GM20431 (cell line): Measurements from ENCODE around the gene NCOA6.

Experiments
- in situ Hi-C: fragments of 300-500 bp; cut with MseI, MboI; formaldehyde crosslinking; loops from one replicate; pipeline ENCODE4 v1.15.0; 2020; ENCODE audit warnings: low sequenced_read_pairs; ENCODE audit not compliant: unreplicated experiment

NCOA6 gene

DNA sequence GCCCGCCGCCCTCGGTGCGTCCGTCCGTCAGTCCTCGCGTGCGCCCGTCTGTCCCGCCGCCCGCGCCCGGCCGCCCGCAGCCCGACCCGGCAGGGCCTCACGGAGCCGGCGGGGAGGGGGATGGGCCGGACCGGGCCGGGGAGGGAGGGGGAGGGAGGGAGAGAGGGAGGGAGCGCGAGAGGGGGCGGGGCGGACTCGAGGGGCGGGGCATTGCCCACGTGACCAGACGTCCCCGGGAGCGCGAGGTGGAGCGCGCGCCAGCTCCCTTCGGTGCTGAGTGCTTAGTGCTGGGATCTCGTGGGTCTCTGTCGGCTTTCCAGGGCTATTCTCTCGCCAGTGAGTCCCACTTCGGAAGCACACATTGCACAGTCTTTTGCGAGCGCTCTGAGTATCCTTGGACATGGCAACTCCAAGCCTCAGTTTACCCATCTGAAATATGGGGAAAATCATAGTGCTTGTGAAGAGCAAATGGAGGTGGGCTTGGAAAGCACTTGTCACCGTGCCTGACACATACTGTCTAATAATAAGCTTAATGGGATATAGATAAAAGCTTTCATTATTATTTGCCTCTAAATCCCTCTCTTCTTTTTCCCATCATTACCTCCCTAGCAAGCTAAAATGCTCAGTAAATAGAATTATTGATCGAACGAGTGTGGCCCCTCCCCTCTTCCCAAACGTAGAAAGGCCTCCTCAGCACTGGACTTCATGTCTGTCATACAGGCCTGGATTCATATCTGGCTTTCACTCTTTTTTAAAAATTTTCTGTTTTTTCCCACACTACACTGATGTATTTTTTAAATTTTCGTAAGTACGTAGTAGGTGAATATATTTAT, at the start of gene NCOA6:
TSS of gene NCOA6 (minus strand) at position 122 of the 833 bp plus-strand sequence. CDS start 43,296 bp downstream, outside the sequence.
- in situ Hi-C loops = no loop called here

- in situ Hi-C loops = loop anchor here (25.0 kb wide), 1 partner anchor 338 kb away; no protein-coding TSS in a partner anchor
Observed at GRCh38 chr20:34874094-34874654, 48.7 kb upstream of the NCOA6 start.

GRCh38 chr20:34873583-34874093, 48.2 kb upstream of the NCOA6 start:
- in situ Hi-C loops = loop anchor here (25.0 kb wide), 1 partner anchor 339 kb away; no protein-coding TSS in a partner anchor

DNA sequence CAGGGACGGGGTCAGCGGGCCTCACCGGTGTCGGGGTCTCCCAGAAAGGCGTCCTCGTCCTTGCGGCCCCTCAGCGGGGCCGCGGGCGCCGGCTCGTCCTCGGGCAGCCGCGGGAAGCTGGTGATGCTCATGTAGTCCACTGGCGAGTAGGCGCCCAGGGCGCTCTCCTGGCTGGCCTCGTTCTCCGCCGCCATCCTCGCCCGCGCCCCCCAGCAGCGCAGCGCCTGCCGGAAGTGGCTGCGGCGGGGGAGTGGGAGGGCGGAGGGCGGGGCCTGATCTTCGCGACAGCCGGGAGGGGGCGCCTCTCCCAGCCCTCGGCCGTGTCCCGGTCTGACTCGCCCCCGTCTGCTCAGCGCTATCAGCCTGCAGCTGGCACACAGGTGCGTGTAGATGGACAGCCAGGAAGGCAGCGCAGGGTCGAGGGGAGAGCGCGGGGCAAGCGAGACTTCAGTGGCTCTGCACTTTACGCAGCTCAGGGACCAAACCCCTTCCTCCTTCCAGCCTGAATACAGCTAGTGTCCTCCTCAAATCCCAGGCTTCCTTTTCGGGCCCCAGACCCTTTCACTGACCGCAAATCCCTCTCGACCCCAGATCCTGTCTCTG, 47.3 kb upstream of the NCOA6 start, which contains the start of gene GGT7:
TSS of gene GGT7 (minus strand) at position 235 of the 603 bp plus-strand sequence. CDS start at position 194, 41 bp downstream.
- in situ Hi-C loops = loop anchor here (25.0 kb wide), 1 partner anchor 340 kb away; no protein-coding TSS in a partner anchor

GRCh38 chr20:34871966-34872621, 46.6 kb upstream of the NCOA6 start:
- in situ Hi-C loops = loop anchor here (25.0 kb wide), 1 partner anchor 340 kb away; no protein-coding TSS in a partner anchor

- in situ Hi-C loops = loop anchor here (25.0 kb wide), 1 partner anchor 341 kb away; no protein-coding TSS in a partner anchor
Observed at GRCh38 chr20:34871320-34871926, 46.0 kb upstream of the NCOA6 start.

DNA sequence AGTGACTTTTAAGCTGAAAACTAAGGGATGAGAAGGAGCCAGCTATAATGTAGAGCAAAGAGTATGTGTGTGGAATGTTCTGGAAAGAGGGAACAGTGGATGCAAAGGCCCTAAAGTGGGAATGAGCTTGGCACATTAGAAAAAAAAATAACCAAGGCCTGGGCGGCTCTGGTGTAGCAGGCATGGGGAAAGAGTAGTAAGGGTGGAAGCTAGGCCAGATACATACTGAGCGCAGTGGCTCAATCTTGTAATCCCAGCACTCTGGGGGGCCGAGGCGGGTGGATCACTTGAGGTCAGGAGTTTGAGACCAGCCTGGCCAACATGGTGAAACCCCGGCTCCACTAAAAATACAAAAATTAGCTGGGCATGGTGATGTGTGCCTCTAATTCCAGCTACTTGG, 38.8 kb upstream of the NCOA6 start:
- in situ Hi-C loops = loop anchor here (25.0 kb wide), 1 partner anchor 348 kb away; no protein-coding TSS in a partner anchor

- in situ Hi-C loops = loop anchor here (25.0 kb wide), 1 partner anchor 349 kb away; no protein-coding TSS in a partner anchor
Observed at GRCh38 chr20:34863421-34863965, 38.0 kb upstream of the NCOA6 start.

DNA sequence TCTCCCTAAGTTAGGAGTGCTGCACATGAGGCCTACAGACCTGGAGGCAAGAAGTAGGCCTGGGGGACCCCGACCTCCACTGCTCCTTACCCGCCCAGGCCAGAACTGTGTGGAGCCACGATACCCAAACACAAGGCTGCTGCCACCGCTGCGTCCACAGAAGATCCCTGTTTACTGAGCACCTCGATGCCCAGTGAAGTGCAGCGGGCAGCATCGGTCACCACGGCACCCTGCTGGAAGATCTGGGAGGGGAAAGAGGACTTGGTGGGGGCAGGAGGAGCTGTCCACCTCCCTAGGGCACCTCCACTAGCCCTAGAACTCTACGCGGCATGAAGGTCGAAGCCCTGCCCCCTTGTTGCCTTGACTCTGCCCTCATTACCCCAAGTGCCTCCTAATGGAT, 37.3 kb upstream of the NCOA6 start:
- in situ Hi-C loops = loop anchor here (25.0 kb wide), 1 partner anchor 350 kb away; no protein-coding TSS in a partner anchor

- in situ Hi-C loops = loop anchor here (25.0 kb wide), 1 partner anchor 351 kb away; no protein-coding TSS in a partner anchor
Observed at GRCh38 chr20:34861386-34862084, 36.1 kb upstream of the NCOA6 start.

DNA sequence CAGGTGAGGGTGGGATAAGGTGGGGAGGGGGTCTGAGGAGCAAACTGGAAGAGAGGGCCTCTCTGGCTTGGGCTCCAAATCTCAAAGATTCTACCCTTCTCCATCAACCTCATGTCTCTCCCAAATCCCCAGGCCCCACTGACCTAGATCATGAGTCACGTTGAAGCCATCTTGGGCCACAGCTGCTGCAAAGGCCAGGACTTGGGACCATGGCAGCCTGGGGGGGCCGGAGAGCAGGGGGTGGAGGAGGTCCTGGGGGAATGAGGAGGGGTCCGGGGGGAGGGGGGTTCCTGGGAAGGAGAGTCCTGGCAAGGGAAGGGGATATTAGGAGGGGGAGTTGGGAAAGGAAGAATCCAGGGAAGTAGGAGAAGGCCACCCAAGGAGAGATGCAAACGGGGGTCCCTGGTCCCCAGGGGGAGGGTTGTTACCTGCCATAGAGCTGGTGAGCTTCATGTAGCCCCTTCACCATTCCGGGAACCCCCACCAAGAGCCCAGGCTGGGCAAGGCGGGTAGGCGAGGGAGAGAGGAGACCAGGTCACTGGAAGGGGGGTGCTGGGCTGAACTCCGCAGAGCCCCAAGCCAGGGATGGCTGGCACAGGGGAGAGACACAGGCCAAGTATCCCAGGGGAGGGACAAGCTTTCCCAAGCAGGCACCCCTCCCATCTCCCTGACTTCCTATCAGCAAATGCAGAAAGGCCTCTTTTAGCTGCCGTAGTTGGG, 34.5 kb upstream of the NCOA6 start:
- in situ Hi-C loops = loop anchor here (25.0 kb wide), 1 partner anchor 352 kb away; no protein-coding TSS in a partner anchor

DNA sequence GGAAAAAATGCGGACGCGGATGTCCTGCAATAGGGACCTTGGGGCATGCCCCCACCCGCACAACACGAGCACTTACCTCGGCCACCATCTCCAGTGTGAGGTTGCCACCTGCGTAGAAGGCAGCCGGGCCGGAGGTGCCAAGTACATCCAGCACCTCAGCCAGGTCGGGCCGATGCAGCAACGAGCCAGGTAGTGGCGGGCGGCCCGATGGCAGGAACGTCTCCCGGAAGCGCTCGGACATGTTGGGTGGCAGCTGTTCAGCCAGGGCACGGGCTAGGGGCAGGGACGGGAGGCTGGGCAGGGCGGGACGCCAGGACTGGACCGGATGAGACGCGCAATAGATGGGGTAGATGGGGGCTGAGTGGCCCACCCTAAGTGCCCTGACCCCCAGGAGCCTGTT, 33.9 kb upstream of the NCOA6 start:
- in situ Hi-C loops = loop anchor here (25.0 kb wide), 1 partner anchor 353 kb away; no protein-coding TSS in a partner anchor

- in situ Hi-C loops = loop anchor here (25.0 kb wide), 1 partner anchor 360 kb away; no protein-coding TSS in a partner anchor
Observed at GRCh38 chr20:34852298-34852697, 26.8 kb upstream of the NCOA6 start.

DNA sequence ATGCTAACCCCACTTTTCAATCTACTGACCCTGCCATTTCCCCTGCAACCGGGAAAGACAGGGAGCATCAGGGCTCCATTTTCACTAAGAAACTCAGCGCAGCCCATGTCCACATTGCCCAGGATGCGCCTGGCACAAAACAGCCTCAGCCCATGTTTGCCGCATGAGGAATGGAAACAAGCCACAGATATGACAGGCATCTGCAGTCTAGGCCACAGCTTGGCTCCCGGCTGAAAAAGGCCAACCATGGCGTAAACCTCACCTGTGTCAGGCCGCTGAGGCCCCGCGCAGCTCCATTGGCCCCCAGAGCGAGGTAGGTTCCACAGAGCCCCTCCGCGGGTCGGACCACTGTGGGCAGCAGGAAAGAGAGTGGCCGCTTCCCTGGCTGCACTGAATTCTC, 25.5 kb upstream of the NCOA6 start:
- in situ Hi-C loops = loop anchor here (25.0 kb wide), 1 partner anchor 361 kb away; no protein-coding TSS in a partner anchor

DNA sequence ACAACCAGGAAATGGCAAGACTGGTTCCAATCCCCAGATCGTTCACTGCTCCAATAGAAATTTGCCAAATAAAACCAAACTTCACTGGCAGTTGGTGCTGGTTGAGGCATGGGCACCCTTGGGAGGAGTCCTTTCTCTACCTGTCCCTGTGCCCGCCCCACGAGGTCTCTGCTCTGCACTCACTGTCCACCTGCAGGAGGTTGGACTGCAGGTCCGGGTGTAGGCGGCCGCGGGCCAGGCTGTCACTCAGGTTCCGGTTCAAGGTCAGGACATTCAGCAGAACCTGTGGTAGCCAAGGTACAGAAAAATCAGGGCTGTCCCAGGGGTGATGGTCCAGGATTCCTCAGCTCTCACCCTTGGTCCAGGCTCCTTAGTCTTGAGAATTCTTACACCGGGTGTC, 24.3 kb upstream of the NCOA6 start:
- in situ Hi-C loops = loop anchor here (25.0 kb wide), 1 partner anchor 363 kb away; no protein-coding TSS in a partner anchor

- in situ Hi-C loops = no loop called here
Observed at GRCh38 chr20:34848597-34848996, 23.1 kb upstream of the NCOA6 start.

DNA sequence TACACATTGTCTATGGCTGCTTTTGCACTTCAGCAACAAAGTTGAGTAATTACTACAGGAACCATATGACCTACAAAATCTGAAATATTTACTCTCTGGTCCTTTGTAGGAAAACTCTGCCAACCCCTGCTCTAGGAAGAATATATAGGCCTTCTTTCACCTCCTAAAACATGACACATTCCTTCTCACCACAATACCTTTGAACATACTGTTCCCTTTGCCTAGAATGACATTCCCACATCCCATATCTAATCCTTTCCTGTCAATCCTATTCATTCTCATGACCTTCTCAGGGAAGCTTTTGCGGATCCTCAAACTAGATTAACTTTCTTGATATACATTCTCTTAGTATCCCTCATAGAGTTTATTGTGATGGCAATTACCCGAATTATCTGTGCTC, 18.0 kb upstream of the NCOA6 start:
- in situ Hi-C loops = no loop called here
